IMR-90 (cell line): ENCODE data around the gene TRAK2. TPM values are rescaled to one million over a fixed set of nuclear protein-coding genes. Genes with fewer than 3 reads are reported as not detected.

Experiments used
- ATAC-seq: fragments of 200-7000 bp; cut with Tn5 transposase; 2 replicates; pipeline ENCODE4 v1.9.1; 2020; ENCODE audit warnings: low read depth, mild to moderate bottlenecking, moderate library complexity
- BruUV-seq: library from RNA; stranded (reverse); fragments of 400-500 nt; replicated peaks from 2 replicates; lab custom pipeline; 2021; lab: Mats Ljungman, UMichigan
- CTCF ChIA-PET: fragments of 300-600 bp; formaldehyde crosslinking; extraction: SDS; loops from one replicate; lab custom pipeline; 2021; ENCODE audit warnings: antibody characterized with exemption; lab: Yijun Ruan, JAX
- POLR2A ChIA-PET: fragments of 300-600 bp; sonication (Branson Sonifier 250); formaldehyde crosslinking; loops from one replicate; lab custom pipeline; 2022; ENCODE audit warnings: antibody characterized with exemption; ENCODE audit not compliant: unreplicated experiment; lab: Charles Lee
- DNase-seq: peaks from one replicate; pipeline ENCODE4 v3.0.0; 2013
- H2AFZ ChIP-seq: replicated peaks from 2 replicates; pipeline ENCODE3; 2013; ENCODE audit warnings: low read length, mild to moderate bottlenecking; ENCODE audit not compliant: poor library complexity
- H2AK5ac ChIP-seq: 2 replicates; pipeline ENCODE4 v1.6.1; 2013; ENCODE audit warnings: low read depth, low read length, inconsistent platforms
- H2AK9ac ChIP-seq: replicated peaks from 2 replicates; pipeline ENCODE3; 2013; ENCODE audit warnings: mild to moderate bottlenecking, low read depth, low read length, moderate library complexity; ENCODE audit not compliant: poor library complexity
- H2BK120ac ChIP-seq: 2 replicates; pipeline ENCODE4 v1.6.1; 2013; ENCODE audit warnings: low read depth, low read length, inconsistent platforms
- H2BK15ac ChIP-seq: 3 replicates; pipeline ENCODE4 v1.6.1; 2013; ENCODE audit warnings: low read depth, low read length, inconsistent platforms
- H2BK20ac ChIP-seq: 2 replicates; pipeline ENCODE4 v1.6.1; 2013; ENCODE audit warnings: low read depth, mild to moderate bottlenecking, inconsistent platforms, low read length, moderate library complexity
- H2BK5ac ChIP-seq: 2 replicates; pipeline ENCODE4 v1.6.1; 2013; ENCODE audit warnings: mild to moderate bottlenecking, low read depth, low read length, inconsistent platforms; ENCODE audit not compliant: poor library complexity, severe bottlenecking
- H3K14ac ChIP-seq: replicated peaks from 2 replicates; pipeline ENCODE4 v1.6.1; 2013; ENCODE audit warnings: low read depth, low read length, inconsistent platforms
- H3K18ac ChIP-seq: 2 replicates; pipeline ENCODE4 v1.6.1; 2013; ENCODE audit warnings: low read depth, low read length, control low read depth
- H3K23ac ChIP-seq: 2 replicates; pipeline ENCODE4 v1.6.1; 2013; ENCODE audit warnings: low read depth, low read length, inconsistent platforms
- H3K27ac ChIP-seq: 2 replicates; pipeline ENCODE4 v1.5.1; 2013; ENCODE audit warnings: mild to moderate bottlenecking, control low read depth, low read length; ENCODE audit not compliant: insufficient read depth
- H3K27me3 ChIP-seq: 2 replicates; pipeline ENCODE4 v1.6.1; 2013; ENCODE audit warnings: low read length; ENCODE audit not compliant: control insufficient read depth, insufficient read depth
- H3K36me3 ChIP-seq: 2 replicates; pipeline ENCODE4 v1.6.1; 2013; ENCODE audit warnings: low read length, mixed read lengths; ENCODE audit not compliant: control insufficient read depth, insufficient read depth
- H3K4ac ChIP-seq: 2 replicates; pipeline ENCODE4 v1.6.1; 2013; ENCODE audit warnings: low read depth, low read length, inconsistent platforms
- H3K4me1 ChIP-seq: 2 replicates; pipeline ENCODE4 v1.6.1; 2013; ENCODE audit warnings: low read length, mixed read lengths; ENCODE audit not compliant: control insufficient read depth, insufficient read depth
- H3K4me2 ChIP-seq: 2 replicates; pipeline ENCODE4 v1.6.1; 2013; ENCODE audit warnings: low read depth, mild to moderate bottlenecking, control low read depth, low read length, moderate library complexity
- H3K4me3 ChIP-seq: 2 replicates; pipeline ENCODE4 v1.5.1; 2013; ENCODE audit warnings: low read depth, mild to moderate bottlenecking, control low read depth, low read length, moderate library complexity; ENCODE audit not compliant: insufficient read depth
- H3K56ac ChIP-seq: 2 replicates; pipeline ENCODE4 v1.6.1; 2013; ENCODE audit warnings: low read length, inconsistent platforms; ENCODE audit not compliant: insufficient read depth; ENCODE audit errors: extremely low read depth
- H3K79me1 ChIP-seq, 2 experiments: 2 replicates each; pipeline ENCODE4 v1.6.1; 2013; ENCODE audit warnings: low read length in 2 of 2, inconsistent platforms in 1 of 2, low read depth in 1 of 2
- H3K9ac ChIP-seq: 2 replicates; pipeline ENCODE4 v1.6.1; 2013; ENCODE audit warnings: low read depth, low read length, control low read depth
- H3K9me1 ChIP-seq: 2 replicates; pipeline ENCODE4 v1.6.1; 2013; ENCODE audit warnings: low read length, inconsistent platforms; ENCODE audit not compliant: insufficient read depth
- H3K9me3 ChIP-seq: 2 replicates; pipeline ENCODE4 v1.6.1; 2013; ENCODE audit warnings: low read length; ENCODE audit not compliant: control insufficient read depth, insufficient read depth
- H4K20me1 ChIP-seq: 2 replicates; pipeline ENCODE4 v1.6.1; 2013; ENCODE audit warnings: low read length, inconsistent platforms; ENCODE audit not compliant: insufficient read depth
- H4K5ac ChIP-seq: 2 replicates; pipeline ENCODE4 v1.6.1; 2013; ENCODE audit warnings: mild to moderate bottlenecking, low read depth, low read length, control low read depth
- H4K8ac ChIP-seq, 2 experiments: 2 replicates each; pipeline ENCODE4 v1.6.1; 2013; ENCODE audit warnings: low read depth in 2 of 2, low read length in 2 of 2, control low read depth in 1 of 2, inconsistent platforms in 1 of 2
- H4K91ac ChIP-seq: 2 replicates; pipeline ENCODE4 v1.6.1; 2013; ENCODE audit warnings: low read depth, low read length, inconsistent platforms; ENCODE audit not compliant: insufficient read depth
- BHLHE40 ChIP-seq: fragments of 150-350 bp; IDR thresholded peaks from 2 replicates; pipeline ENCODE4 v1.6.1; 2016; ENCODE audit warnings: mild to moderate bottlenecking, low read depth, low read length
- CEBPB ChIP-seq: IDR thresholded peaks from 2 replicates; pipeline ENCODE4 v1.6.1; 2012; ENCODE audit warnings: low read depth, low read length, improper control_type of control experiment
- CHD1 ChIP-seq: IDR thresholded peaks from 2 replicates; pipeline ENCODE4 v1.6.1; 2012; ENCODE audit warnings: low read depth, low read length, improper control_type of control experiment
- FOS ChIP-seq: fragments of 150-350 bp; IDR thresholded peaks from 2 replicates; pipeline ENCODE4 v1.6.1; 2016; ENCODE audit warnings: low read depth, low read length
- MAFK ChIP-seq: IDR thresholded peaks from 2 replicates; pipeline ENCODE4 v1.6.1; 2012; ENCODE audit warnings: low read depth, low read length, improper control_type of control experiment
- MAZ ChIP-seq: IDR thresholded peaks from 2 replicates; pipeline ENCODE4 v1.6.1; 2012; ENCODE audit warnings: low read depth, mild to moderate bottlenecking, low read length, improper control_type of control experiment, moderate library complexity, borderline replicate concordance
- MXI1 ChIP-seq: IDR thresholded peaks from 2 replicates; pipeline ENCODE4 v1.6.1; 2012; ENCODE audit warnings: low read depth, mild to moderate bottlenecking, low read length, moderate library complexity, borderline replicate concordance
- NFE2L2 ChIP-seq: fragments of 150-350 bp; IDR thresholded peaks from 2 replicates; pipeline ENCODE4 v1.6.1; 2016; ENCODE audit warnings: low read depth, mild to moderate bottlenecking, low read length
- POLR2A ChIP-seq: IDR thresholded peaks from 2 replicates; pipeline ENCODE4 v1.6.1; 2012; ENCODE audit warnings: mild to moderate bottlenecking, low read depth, low read length
- RAD21 ChIP-seq: IDR thresholded peaks from 2 replicates; pipeline ENCODE4 v1.6.1; 2012; ENCODE audit warnings: low read length, improper control_type of control experiment
- RCOR1 ChIP-seq: IDR thresholded peaks from 2 replicates; pipeline ENCODE4 v1.6.1; 2012; ENCODE audit warnings: mild to moderate bottlenecking, low read length, improper control_type of control experiment; ENCODE audit not compliant: insufficient replicate concordance
- RFX5 ChIP-seq: IDR thresholded peaks from 2 replicates; pipeline ENCODE4 v1.8.0; 2012; ENCODE audit warnings: low read depth, mild to moderate bottlenecking, low read length, moderate library complexity
- SMC3 ChIP-seq: fragments of 150-350 bp; IDR thresholded peaks from 2 replicates; pipeline ENCODE4 v1.6.1; 2016; ENCODE audit warnings: low read depth, mild to moderate bottlenecking, antibody characterized with exemption, low read length, moderate library complexity
- WGBS, 2 experiments: methylation state at CpG; one replicate each; pipeline versions ENCODE4 v1.1.5 to v1.1.7; 2013; ENCODE audit warnings: missing lambda C conversion rate in 2 of 2; ENCODE audit not compliant: insufficient read length in 1 of 2; ENCODE audit errors: extremely low coverage in 2 of 2; 5-methylcytosine and 5-hydroxymethylcytosine counted together
- dilution Hi-C: fragments of 300-500 bp; cut with HindIII; formaldehyde crosslinking; loops from one replicate; pipeline ENCODE4 v1.14.3; 2018; ENCODE audit warnings: low sequenced_read_pairs; ENCODE audit not compliant: unreplicated experiment
- in situ Hi-C: fragments of 300-500 bp; cut with MboI; formaldehyde crosslinking; loops from 3 replicates; pipeline ENCODE4 v1.14.3; 2019; ENCODE audit warnings: low sequenced_read_pairs, inconsistent platforms, mixed read lengths
- intact Hi-C: fragments of 100-400 bp; cut with micrococcal nuclease; formaldehyde crosslinking; loops from 2 replicates; pipeline ENCODE4 v1.10.0; 2022
- polyA plus RNA-seq, 3 experiments: library from polyadenylated mRNA; depleted of rRNA; stranded (reverse); fragments of >200 nt; gene quantifications; 2 replicates each; pipeline ENCODE4 v1.2.3, GENCODE V29; 2012; ENCODE audit warnings: low replicate concordance in 1 of 3
- total RNA-seq: library from RNA; depleted of rRNA; stranded (reverse); fragments of >200 nt; gene quantifications from 2 replicates; pipeline ENCODE4 v1.2.3, GENCODE V29; 2012
- TF ChIP-seq, protein P1 (sequence below): fragments of 150-350 bp; IDR thresholded peaks from 2 replicates; pipeline ENCODE4 v1.6.1; 2016; ENCODE audit warnings: low read depth, mild to moderate bottlenecking, low read length, moderate library complexity, borderline replicate concordance
- TF ChIP-seq, protein P2 (sequence below): conservative IDR thresholded peaks from 2 replicates; pipeline ENCODE4 v1.5.1; 2012; ENCODE audit warnings: mild to moderate bottlenecking, low read depth, low read length, improper control_type of control experiment
- TF ChIP-seq, protein P3 (sequence below): fragments of 150-350 bp; IDR thresholded peaks from 2 replicates; pipeline ENCODE4 v1.6.1; 2017; ENCODE audit warnings: mild to moderate bottlenecking, antibody characterized with exemption, low read length, low read depth

The TRAK2 gene
- total and polyA plus RNA-seq, 2 of the 4 experiments (the other 2 are of a cell fraction), result 13.1 to 65.4 TPM

GRCh38 chr2:201460532-201460931 is 9.3 kb upstream of the TRAK2 start:
- no peak overlapping the region for H2BK20ac ChIP-seq
- no peak for TF ChIP-seq CEBPB
- no peak for TF ChIP-seq FOS
- no peak for TF ChIP-seq SMC3
- TF ChIP-seq NFE2L2, result no peak
- no peak for TF ChIP-seq RAD21
- TF ChIP-seq MXI1, result no peak
- TF ChIP-seq, protein P1, sequence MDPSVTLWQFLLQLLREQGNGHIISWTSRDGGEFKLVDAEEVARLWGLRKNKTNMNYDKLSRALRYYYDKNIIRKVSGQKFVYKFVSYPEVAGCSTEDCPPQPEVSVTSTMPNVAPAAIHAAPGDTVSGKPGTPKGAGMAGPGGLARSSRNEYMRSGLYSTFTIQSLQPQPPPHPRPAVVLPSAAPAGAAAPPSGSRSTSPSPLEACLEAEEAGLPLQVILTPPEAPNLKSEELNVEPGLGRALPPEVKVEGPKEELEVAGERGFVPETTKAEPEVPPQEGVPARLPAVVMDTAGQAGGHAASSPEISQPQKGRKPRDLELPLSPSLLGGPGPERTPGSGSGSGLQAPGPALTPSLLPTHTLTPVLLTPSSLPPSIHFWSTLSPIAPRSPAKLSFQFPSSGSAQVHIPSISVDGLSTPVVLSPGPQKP, result no peak
- TF ChIP-seq, protein P2, sequence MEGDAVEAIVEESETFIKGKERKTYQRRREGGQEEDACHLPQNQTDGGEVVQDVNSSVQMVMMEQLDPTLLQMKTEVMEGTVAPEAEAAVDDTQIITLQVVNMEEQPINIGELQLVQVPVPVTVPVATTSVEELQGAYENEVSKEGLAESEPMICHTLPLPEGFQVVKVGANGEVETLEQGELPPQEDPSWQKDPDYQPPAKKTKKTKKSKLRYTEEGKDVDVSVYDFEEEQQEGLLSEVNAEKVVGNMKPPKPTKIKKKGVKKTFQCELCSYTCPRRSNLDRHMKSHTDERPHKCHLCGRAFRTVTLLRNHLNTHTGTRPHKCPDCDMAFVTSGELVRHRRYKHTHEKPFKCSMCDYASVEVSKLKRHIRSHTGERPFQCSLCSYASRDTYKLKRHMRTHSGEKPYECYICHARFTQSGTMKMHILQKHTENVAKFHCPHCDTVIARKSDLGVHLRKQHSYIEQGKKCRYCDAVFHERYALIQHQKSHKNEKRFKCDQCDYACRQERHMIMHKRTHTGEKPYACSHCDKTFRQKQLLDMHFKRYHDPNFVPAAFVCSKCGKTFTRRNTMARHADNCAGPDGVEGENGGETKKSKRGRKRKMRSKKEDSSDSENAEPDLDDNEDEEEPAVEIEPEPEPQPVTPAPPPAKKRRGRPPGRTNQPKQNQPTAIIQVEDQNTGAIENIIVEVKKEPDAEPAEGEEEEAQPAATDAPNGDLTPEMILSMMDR, result no peak
- no peak for TF ChIP-seq POLR2A
- no peak for TF ChIP-seq CHD1
- TF ChIP-seq BHLHE40, result no peak
- TF ChIP-seq MAFK, result no peak
- TF ChIP-seq, protein P3, sequence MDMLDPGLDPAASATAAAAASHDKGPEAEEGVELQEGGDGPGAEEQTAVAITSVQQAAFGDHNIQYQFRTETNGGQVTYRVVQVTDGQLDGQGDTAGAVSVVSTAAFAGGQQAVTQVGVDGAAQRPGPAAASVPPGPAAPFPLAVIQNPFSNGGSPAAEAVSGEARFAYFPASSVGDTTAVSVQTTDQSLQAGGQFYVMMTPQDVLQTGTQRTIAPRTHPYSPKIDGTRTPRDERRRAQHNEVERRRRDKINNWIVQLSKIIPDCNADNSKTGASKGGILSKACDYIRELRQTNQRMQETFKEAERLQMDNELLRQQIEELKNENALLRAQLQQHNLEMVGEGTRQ, result no peak
- no peak for TF ChIP-seq RCOR1
- no peak for TF ChIP-seq MAZ
- no peak for TF ChIP-seq RFX5
- POLR2A ChIA-PET, result no interaction called here
- H3K9me1 ChIP-seq, result no peaks in the 10 kb centered on the region; the same call in 1 of the 2 replicates
- peaks cover 2% of the 10 kb centered on the region; the same call in 1 of the 2 replicates for H3K9me3 ChIP-seq
- no peak overlapping the region for H4K8ac ChIP-seq
- no peak overlapping the region for H3K4me2 ChIP-seq
- no peak overlapping the region for H3K4ac ChIP-seq
- H3K23ac ChIP-seq, result no peak overlapping the region
- H2BK5ac ChIP-seq, result no peak overlapping the region
- DNase-seq (no peak), ATAC-seq (no peak)
- no peak overlapping the region for H3K4me3 ChIP-seq
- no peak overlapping the region for H2AK9ac ChIP-seq
- intact Hi-C loops (no loop called here), in situ Hi-C loops (no loop called here), dilution Hi-C loops (no loop called here)
- no peak overlapping the region for H3K14ac ChIP-seq
- H4K5ac ChIP-seq, result no peak overlapping the region
- no peak overlapping the region for H2BK120ac ChIP-seq
- no peak overlapping the region for H3K56ac ChIP-seq
- no peaks in the 10 kb centered on the region for H3K27me3 ChIP-seq
- no TSS peak for BruUV-seq
- no peak overlapping the region for H2AFZ ChIP-seq
- no CpG with 5 or more reads among the region's 1 CpG for WGBS, 2 experiments
- H3K4me1 ChIP-seq, result peaks cover 8% of the 10 kb centered on the region
- H3K27ac ChIP-seq, result no peak overlapping the region
- H2AK5ac ChIP-seq, result no peak overlapping the region
- no peak overlapping the region for H3K18ac ChIP-seq
- H3K79me1 ChIP-seq, result peaks cover 2 to 3% of the 10 kb centered on the region in 2 experiments; a peak in 1 of 4 replicates
- H4K91ac ChIP-seq, result no peak overlapping the region
- H3K9ac ChIP-seq, result no peak overlapping the region
- no peak overlapping the region for H2BK15ac ChIP-seq
- no peaks in the 10 kb centered on the region for H4K20me1 ChIP-seq
- peaks cover 14% of the 10 kb centered on the region for H3K36me3 ChIP-seq
- CTCF ChIA-PET, result no interaction called here
